HepG2 (cell line): ENCODE data around the gene UBE2E1. TPM values are rescaled to one million over a fixed set of nuclear protein-coding genes. Genes with fewer than 3 reads are reported as not detected.

ENCODE experiments used
- ATAC-seq: fragments of 200-7000 bp; cut with Tn5 transposase; 3 replicates; pipeline ENCODE4 v1.9.1; 2020; ENCODE audit warnings: mild to moderate bottlenecking, moderate library complexity
- BruUV-seq: library from RNA; stranded (reverse); fragments of 400-500 nt; replicated peaks from 2 replicates; lab custom pipeline; 2021; lab: Mats Ljungman, UMichigan
- CTCF ChIA-PET: fragments of 300-600 bp; formaldehyde crosslinking; extraction: SDS; loops from one replicate; lab custom pipeline; 2021; ENCODE audit warnings: low total read pairs, inconsistent platforms, low intra/inter-chr PET ratio; lab: Yijun Ruan, JAX
- POLR2A ChIA-PET: fragments of 350-600 bp; sonication (Branson Sonifier 250); formaldehyde crosslinking; loops from one replicate; lab custom pipeline; 2020; ENCODE audit warnings: antibody characterized with exemption, inconsistent platforms; lab: Yijun Ruan, JAX
- DNase-seq: peaks from one replicate; pipeline ENCODE4 v3.0.0-alpha.2; 2015; ENCODE audit warnings: low spot score
- FAIRE-seq: peaks from 3 replicates; lab custom pipeline; 2011; peaks lifted over from hg19 to GRCh38; lab: Jason Lieb, UNC
- H2AFZ ChIP-seq: one replicate; pipeline ENCODE4 v1.6.1; 2011; ENCODE audit warnings: low read length, inconsistent platforms
- H3K27ac ChIP-seq: fragments of 300-600 bp; 3 replicates; pipeline ENCODE4 v1.8.0; 2011; ENCODE audit warnings: mixed run types, mild to moderate bottlenecking, mixed read lengths, low read length, inconsistent platforms; ENCODE audit not compliant: insufficient read depth; ENCODE audit errors: extremely low read length
- H3K27me3 ChIP-seq, 2 experiments: fragments of 200-600 bp in 1 of 2; 2 replicates in 1 of 2; 3 replicates in 1 of 2; pipeline versions ENCODE4 v1.6.0 to v1.8.0; 2011; ENCODE audit warnings: low read length in 2 of 2, mild to moderate bottlenecking in 2 of 2, moderate library complexity in 2 of 2, inconsistent platforms in 1 of 2; ENCODE audit not compliant: insufficient read depth in 2 of 2, control insufficient read depth in 1 of 2
- H3K36me3 ChIP-seq, 2 experiments: fragments of 200-600 bp in 1 of 2; replicated peaks in 1 of 2; 2 replicates in 1 of 2; 3 replicates in 1 of 2; pipeline versions ENCODE4 v1.5.1 to v1.8.0; 2011; ENCODE audit warnings: low read length in 2 of 2, inconsistent platforms in 1 of 2; ENCODE audit not compliant: insufficient read depth in 2 of 2, control insufficient read depth in 1 of 2
- H3K4me1 ChIP-seq: 2 replicates; pipeline ENCODE4 v1.5.1; 2012; ENCODE audit warnings: low read length, inconsistent platforms; ENCODE audit not compliant: insufficient read depth
- H3K4me2 ChIP-seq: 2 replicates; pipeline ENCODE4 v1.6.0; 2011; ENCODE audit warnings: low read depth, low read length, inconsistent platforms
- H3K4me3 ChIP-seq, 3 experiments: fragments of 200-600 bp in 1 of 3; sonication (generic), shearing (Covaris generic) in 1 of 3; replicated peaks in 1 of 3; 2 replicates each; pipeline ENCODE4 v1.5.1; 2011 to 2016; ENCODE audit warnings: low read length in 3 of 3, inconsistent platforms in 2 of 3, low read depth in 2 of 3, mild to moderate bottlenecking in 2 of 3, control low read depth in 1 of 3, mixed read lengths in 1 of 3; ENCODE audit not compliant: insufficient read depth in 1 of 3
- H3K79me2 ChIP-seq: one replicate; pipeline ENCODE4 v1.6.1; 2011; ENCODE audit warnings: low read length, inconsistent platforms; ENCODE audit not compliant: insufficient read depth
- H3K9ac ChIP-seq: 2 replicates; pipeline ENCODE4 v1.6.0; 2011; ENCODE audit warnings: mild to moderate bottlenecking, low read depth, low read length, inconsistent platforms; ENCODE audit not compliant: insufficient read depth
- H3K9me3 ChIP-seq: 2 replicates; pipeline ENCODE4 v1.5.1; 2012; ENCODE audit warnings: mild to moderate bottlenecking, low read length
- H4K20me1 ChIP-seq: 2 replicates; pipeline ENCODE4 v1.6.0; 2011; ENCODE audit warnings: inconsistent platforms, mild to moderate bottlenecking, low read length, moderate library complexity; ENCODE audit not compliant: insufficient read depth
- RXRA ChIP-seq: sonication (generic); formaldehyde crosslinking; IDR thresholded peaks from 2 replicates; pipeline ENCODE4 v1.5.1; 2020; ENCODE audit warnings: missing genetic modification reagents
- TSC22D2 ChIP-seq: sonication (generic); formaldehyde crosslinking; IDR thresholded peaks from 2 replicates; pipeline ENCODE4 v1.5.1; 2020; ENCODE audit warnings: missing genetic modification reagents, mild to moderate bottlenecking, borderline replicate concordance
- ZNF530 ChIP-seq: sonication (generic); formaldehyde crosslinking; IDR thresholded peaks from 2 replicates; pipeline ENCODE4 v1.5.0; 2020; ENCODE audit warnings: low read depth, mild to moderate bottlenecking, missing genetic modification reagents
- WGBS: methylation state at CpG from one replicate; pipeline ENCODE4 v1.1.6; 2017; ENCODE audit warnings: low lambda C conversion rate; 5-methylcytosine and 5-hydroxymethylcytosine counted together
- in situ Hi-C: cut with HindIII; loops from 2 replicates; pipeline ENCODE4 v1.10.0; 2017; ENCODE audit warnings: low pct_unique_long_range_greater_than_20kb; ENCODE audit not compliant: extremely low pct_ligation_motif_present
- intact Hi-C: fragments of 100-400 bp; cut with micrococcal nuclease; formaldehyde crosslinking; loops from one replicate; pipeline ENCODE4 v1.10.0; 2022; ENCODE audit not compliant: unreplicated experiment
- polyA plus RNA-seq, 8 experiments: library from polyadenylated mRNA; depleted of rRNA in 3 of 8; stranded (reverse) in 7 of 8; unstranded in 1 of 8; fragments of >200 nt; fragmentation: Illumina TruSeq in 4 of 8; extraction: Trizol in 4 of 8; gene quantifications; 2 replicates each; pipeline versions ENCODE4 v1.2.1 to v1.2.3, GENCODE V29; 2011 to 2016; ENCODE audit warnings: low read depth in 4 of 8, missing spikeins in 1 of 8, mixed read lengths in 1 of 8; ENCODE audit not compliant: insufficient read depth in 1 of 8
- total RNA-seq, 5 experiments: library from RNA; depleted of rRNA; stranded (reverse); fragments of >200 nt; fragmentation: Illumina TruSeq; extraction: Trizol; gene quantifications; 2 replicates each; pipeline ENCODE4 v1.2.3, GENCODE V29; 2016; ENCODE audit warnings: low read depth in 1 of 5
- TF ChIP-seq, protein P1 (sequence below): sonication (generic); formaldehyde crosslinking; IDR thresholded peaks from 2 replicates; pipeline ENCODE4 v1.4.0; 2020; ENCODE audit warnings: missing genetic modification reagents, borderline replicate concordance
- TF ChIP-seq, protein P2 (sequence below): IDR thresholded peaks from 2 replicates; pipeline ENCODE4 v1.6.1; 2012; ENCODE audit warnings: low read length, improper control_type of control experiment
- TF ChIP-seq, protein P3 (sequence below): sonication (generic); formaldehyde crosslinking; IDR thresholded peaks from 2 replicates; pipeline ENCODE4 v1.4.0; 2020; ENCODE audit warnings: low read depth, missing genetic modification reagents

Gene UBE2E1
- total and polyA plus RNA-seq, 2 of the 13 experiments (the other 11 are each of a cell fraction or from before 2014, with no cell fraction given) = 55.4 to 61.8 TPM

DNA sequence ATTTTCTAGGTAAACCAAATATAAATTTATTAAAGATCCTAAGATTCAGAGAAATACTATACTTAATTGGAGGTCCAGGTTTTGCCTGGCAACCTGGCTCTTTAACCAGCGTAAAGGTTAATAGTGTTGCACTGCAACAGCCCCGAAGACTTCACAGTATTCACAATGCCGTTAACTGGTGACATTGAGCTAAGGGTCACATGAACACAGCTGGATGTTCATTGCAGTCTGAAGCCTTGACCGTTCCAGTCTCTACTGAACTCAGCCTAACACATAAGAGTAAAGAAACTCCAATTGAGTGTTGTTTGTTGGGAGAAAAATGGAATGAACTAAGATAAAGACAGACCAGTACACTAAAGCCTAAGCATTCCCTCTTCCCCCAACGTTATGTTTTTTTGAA lies 84.2 kb downstream of the UBE2E1 start:
- FAIRE-seq (no peak), ATAC-seq (no peak), DNase-seq (no peak)
- Histone ChIP-seq H3K27me3 (no peaks in the 10 kb centered on the region), H4K20me1 (peaks cover 11% of the 10 kb centered on the region), H3K9ac (no peak overlapping the region), H3K4me3 (no peak overlapping the region), H3K4me2 (no peak overlapping the region), H3K9me3 (no peaks in the 10 kb centered on the region), H3K27ac (no peak overlapping the region), H2AFZ (no peak overlapping the region), H3K79me2 (no peaks in the 10 kb centered on the region), H3K36me3 (peaks cover 1 to 20% of the 10 kb centered on the region in 2 experiments), H3K4me1 (no peaks in the 10 kb centered on the region; the same call in 1 of the 2 replicates)
- in situ Hi-C loops (no loop called here), intact Hi-C loops (loop anchor here (10.0 kb wide), 1 partner anchor 105 kb away; no protein-coding TSS in a partner anchor)
- ChIA-PET POLR2A (interaction anchor here (3.0 kb wide), 1 partner anchor 27 kb away, joined by 13 read pairs; the partner anchor contains the start of genes NKIRAS1 and RPL15), CTCF (no interaction called here)
- BruUV-seq = no TSS peak
- TF ChIP-seq, protein P1, sequence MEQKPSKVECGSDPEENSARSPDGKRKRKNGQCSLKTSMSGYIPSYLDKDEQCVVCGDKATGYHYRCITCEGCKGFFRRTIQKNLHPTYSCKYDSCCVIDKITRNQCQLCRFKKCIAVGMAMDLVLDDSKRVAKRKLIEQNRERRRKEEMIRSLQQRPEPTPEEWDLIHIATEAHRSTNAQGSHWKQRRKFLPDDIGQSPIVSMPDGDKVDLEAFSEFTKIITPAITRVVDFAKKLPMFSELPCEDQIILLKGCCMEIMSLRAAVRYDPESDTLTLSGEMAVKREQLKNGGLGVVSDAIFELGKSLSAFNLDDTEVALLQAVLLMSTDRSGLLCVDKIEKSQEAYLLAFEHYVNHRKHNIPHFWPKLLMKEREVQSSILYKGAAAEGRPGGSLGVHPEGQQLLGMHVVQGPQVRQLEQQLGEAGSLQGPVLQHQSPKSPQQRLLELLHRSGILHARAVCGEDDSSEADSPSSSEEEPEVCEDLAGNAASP (CRISPR knock-in tag) = no peak
- TF ChIP-seq ZNF530 (CRISPR knock-in tag) (no peak), TSC22D2 (no peak), RXRA (CRISPR knock-in tag) (no peak)
- TF ChIP-seq, protein P2, sequence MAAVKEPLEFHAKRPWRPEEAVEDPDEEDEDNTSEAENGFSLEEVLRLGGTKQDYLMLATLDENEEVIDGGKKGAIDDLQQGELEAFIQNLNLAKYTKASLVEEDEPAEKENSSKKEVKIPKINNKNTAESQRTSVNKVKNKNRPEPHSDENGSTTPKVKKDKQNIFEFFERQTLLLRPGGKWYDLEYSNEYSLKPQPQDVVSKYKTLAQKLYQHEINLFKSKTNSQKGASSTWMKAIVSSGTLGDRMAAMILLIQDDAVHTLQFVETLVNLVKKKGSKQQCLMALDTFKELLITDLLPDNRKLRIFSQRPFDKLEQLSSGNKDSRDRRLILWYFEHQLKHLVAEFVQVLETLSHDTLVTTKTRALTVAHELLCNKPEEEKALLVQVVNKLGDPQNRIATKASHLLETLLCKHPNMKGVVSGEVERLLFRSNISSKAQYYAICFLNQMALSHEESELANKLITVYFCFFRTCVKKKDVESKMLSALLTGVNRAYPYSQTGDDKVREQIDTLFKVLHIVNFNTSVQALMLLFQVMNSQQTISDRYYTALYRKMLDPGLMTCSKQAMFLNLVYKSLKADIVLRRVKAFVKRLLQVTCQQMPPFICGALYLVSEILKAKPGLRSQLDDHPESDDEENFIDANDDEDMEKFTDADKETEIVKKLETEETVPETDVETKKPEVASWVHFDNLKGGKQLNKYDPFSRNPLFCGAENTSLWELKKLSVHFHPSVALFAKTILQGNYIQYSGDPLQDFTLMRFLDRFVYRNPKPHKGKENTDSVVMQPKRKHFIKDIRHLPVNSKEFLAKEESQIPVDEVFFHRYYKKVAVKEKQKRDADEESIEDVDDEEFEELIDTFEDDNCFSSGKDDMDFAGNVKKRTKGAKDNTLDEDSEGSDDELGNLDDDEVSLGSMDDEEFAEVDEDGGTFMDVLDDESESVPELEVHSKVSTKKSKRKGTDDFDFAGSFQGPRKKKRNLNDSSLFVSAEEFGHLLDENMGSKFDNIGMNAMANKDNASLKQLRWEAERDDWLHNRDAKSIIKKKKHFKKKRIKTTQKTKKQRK = no peak
- TF ChIP-seq, protein P3, sequence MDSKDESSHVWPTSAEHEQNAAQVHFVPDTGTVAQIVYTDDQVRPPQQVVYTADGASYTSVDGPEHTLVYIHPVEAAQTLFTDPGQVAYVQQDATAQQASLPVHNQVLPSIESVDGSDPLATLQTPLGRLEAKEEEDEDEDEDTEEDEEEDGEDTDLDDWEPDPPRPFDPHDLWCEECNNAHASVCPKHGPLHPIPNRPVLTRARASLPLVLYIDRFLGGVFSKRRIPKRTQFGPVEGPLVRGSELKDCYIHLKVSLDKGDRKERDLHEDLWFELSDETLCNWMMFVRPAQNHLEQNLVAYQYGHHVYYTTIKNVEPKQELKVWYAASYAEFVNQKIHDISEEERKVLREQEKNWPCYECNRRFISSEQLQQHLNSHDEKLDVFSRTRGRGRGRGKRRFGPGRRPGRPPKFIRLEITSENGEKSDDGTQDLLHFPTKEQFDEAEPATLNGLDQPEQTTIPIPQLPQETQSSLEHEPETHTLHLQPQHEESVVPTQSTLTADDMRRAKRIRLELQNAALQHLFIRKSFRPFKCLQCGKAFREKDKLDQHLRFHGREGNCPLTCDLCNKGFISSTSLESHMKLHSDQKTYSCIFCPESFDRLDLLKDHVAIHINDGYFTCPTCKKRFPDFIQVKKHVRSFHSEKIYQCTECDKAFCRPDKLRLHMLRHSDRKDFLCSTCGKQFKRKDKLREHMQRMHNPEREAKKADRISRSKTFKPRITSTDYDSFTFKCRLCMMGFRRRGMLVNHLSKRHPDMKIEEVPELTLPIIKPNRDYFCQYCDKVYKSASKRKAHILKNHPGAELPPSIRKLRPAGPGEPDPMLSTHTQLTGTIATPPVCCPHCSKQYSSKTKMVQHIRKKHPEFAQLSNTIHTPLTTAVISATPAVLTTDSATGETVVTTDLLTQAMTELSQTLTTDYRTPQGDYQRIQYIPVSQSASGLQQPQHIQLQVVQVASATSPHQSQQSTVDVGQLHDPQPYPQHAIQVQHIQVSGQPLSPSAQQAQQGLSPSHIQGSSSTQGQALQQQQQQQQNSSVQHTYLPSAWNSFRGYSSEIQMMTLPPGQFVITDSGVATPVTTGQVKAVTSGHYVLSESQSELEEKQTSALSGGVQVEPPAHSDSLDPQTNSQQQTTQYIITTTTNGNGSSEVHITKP (CRISPR knock-in tag) = no peak
- WGBS = 88% methylated on average over 5 of the region's 5 CpGs
